K562 (cell line): Measurements from ENCODE around the gene COL13A1. TPM values are rescaled to one million over a fixed set of nuclear protein-coding genes. Genes with fewer than 3 reads are reported as not detected.

Experiments used
- ATAC-seq: fragments of 200-7000 bp; cut with Tn5 transposase; 3 replicates; pipeline ENCODE4 v1.9.1; 2020; ENCODE audit warnings: moderate library complexity
- BruUV-seq: library from RNA; stranded (reverse); fragments of 400-500 nt; replicated peaks from 2 replicates; lab custom pipeline; 2021; lab: Mats Ljungman, UMichigan
- CTCF ChIA-PET: fragments of 300-600 bp; formaldehyde crosslinking; extraction: SDS; loops from one replicate; lab custom pipeline; 2021; ENCODE audit warnings: low intra/inter-chr PET ratio; lab: Yijun Ruan, JAX
- POLR2A ChIA-PET: fragments of 300-600, 350-650 bp; sonication (Branson Sonifier 250); formaldehyde crosslinking; extraction: SDS; loops from one replicate; lab custom pipeline; 2021; ENCODE audit warnings: antibody characterized with exemption, inconsistent platforms; lab: Yijun Ruan, JAX
- DNase-seq, 4 experiments: peaks; one replicate each; pipeline versions ENCODE4 v3.0.0 to v3.0.0-alpha.2; 2011 to 2018; ENCODE audit warnings: low spot score in 3 of 4, mixed read lengths in 3 of 4; ENCODE audit errors: extremely low read depth in 1 of 4
- FAIRE-seq: peaks from 2 replicates; lab custom pipeline; 2011; peaks lifted over from hg19 to GRCh38; lab: Jason Lieb, UNC
- H2AFZ ChIP-seq: 2 replicates; pipeline ENCODE4 v1.6.0; 2011; ENCODE audit warnings: low read depth, low read length, control low read depth, inconsistent platforms
- H3K27ac ChIP-seq: fragments of 200-600 bp; 3 replicates; pipeline ENCODE4 v1.8.0; 2011; ENCODE audit warnings: low read depth, mild to moderate bottlenecking, control low read depth, inconsistent platforms, low read length, moderate library complexity, mixed read lengths; ENCODE audit errors: extremely low read depth
- H3K27me3 ChIP-seq, 2 experiments: fragments of 300-600 bp in 1 of 2; 2 replicates in 1 of 2; 3 replicates in 1 of 2; pipeline versions ENCODE4 v1.6.0 to v1.8.0; 2011; ENCODE audit warnings: inconsistent platforms in 2 of 2, low read length in 2 of 2, mild to moderate bottlenecking in 1 of 2, mixed read lengths in 1 of 2, moderate library complexity in 1 of 2; ENCODE audit not compliant: control insufficient read depth in 2 of 2, insufficient read depth in 2 of 2
- H3K36me3 ChIP-seq: fragments of 300-600 bp; 3 replicates; pipeline ENCODE4 v1.8.0; 2011; ENCODE audit warnings: mild to moderate bottlenecking, low read length, inconsistent platforms; ENCODE audit not compliant: control insufficient read depth, insufficient read depth
- H3K4me1 ChIP-seq, 2 experiments: fragments of 200-600 bp in 1 of 2; replicated peaks in 1 of 2; 2 replicates in 1 of 2; 3 replicates in 1 of 2; pipeline versions ENCODE4 v1.5.1 to v1.8.0; 2011; ENCODE audit warnings: inconsistent platforms in 2 of 2, low read length in 2 of 2, mild to moderate bottlenecking in 1 of 2, mixed read lengths in 1 of 2, moderate library complexity in 1 of 2; ENCODE audit not compliant: control insufficient read depth in 2 of 2, insufficient read depth in 2 of 2
- H3K4me2 ChIP-seq: 2 replicates; pipeline ENCODE4 v1.6.1; 2011; ENCODE audit warnings: low read length, control low read depth, inconsistent platforms, mixed read lengths; ENCODE audit not compliant: insufficient read depth
- H3K4me3 ChIP-seq: fragments of 200-600 bp; sonication (generic), shearing (Covaris generic); 2 replicates; pipeline ENCODE4 v1.5.1; 2016; ENCODE audit warnings: control low read depth, inconsistent platforms
- H3K79me2 ChIP-seq: fragments of 200-600 bp; 3 replicates; pipeline ENCODE4 v1.8.0; 2011; ENCODE audit warnings: low read length, inconsistent platforms; ENCODE audit not compliant: control insufficient read depth, insufficient read depth
- H3K9ac ChIP-seq, 2 experiments: 2 replicates each; pipeline versions ENCODE4 v1.6.0 to v1.6.1; 2011; ENCODE audit warnings: low read depth in 2 of 2, low read length in 2 of 2, control low read depth in 1 of 2, inconsistent platforms in 1 of 2, mild to moderate bottlenecking in 1 of 2, mixed read lengths in 1 of 2; ENCODE audit not compliant: insufficient read depth in 1 of 2
- H3K9me1 ChIP-seq: one replicate; pipeline ENCODE4 v1.6.0; 2011; ENCODE audit warnings: inconsistent platforms, mild to moderate bottlenecking, low read length, moderate library complexity; ENCODE audit not compliant: control insufficient read depth, insufficient read depth
- H3K9me3 ChIP-seq: replicated peaks from 2 replicates; pipeline ENCODE4 v1.5.1; 2011; ENCODE audit warnings: low read depth, low read length, inconsistent platforms; ENCODE audit not compliant: control insufficient read depth, insufficient read depth
- H4K20me1 ChIP-seq: replicated peaks from 2 replicates; pipeline ENCODE4 v1.6.1; 2011; ENCODE audit warnings: low read length, inconsistent platforms, mixed read lengths; ENCODE audit not compliant: control insufficient read depth, insufficient read depth
- ARID2 ChIP-seq: fragments of 450-650 bp; IDR thresholded peaks from 2 replicates; pipeline ENCODE4 v1.6.1; 2017; ENCODE audit warnings: antibody characterized with exemption, mild to moderate bottlenecking
- CBX2 ChIP-seq: fragments of 200-600 bp; sonication (generic); IDR thresholded peaks from one replicate; pipeline ENCODE4 v1.6.1; 2012; ENCODE audit warnings: mild to moderate bottlenecking, low read length, inconsistent platforms; ENCODE audit not compliant: insufficient read depth, poor library complexity, severe bottlenecking
- ELK1 ChIP-seq: sonication (generic); formaldehyde crosslinking; IDR thresholded peaks from 2 replicates; pipeline ENCODE4 v1.8.1; 2022; ENCODE audit warnings: missing genetic modification reagents
- FIP1L1 ChIP-seq: fragments of 200-400 bp; formaldehyde crosslinking; IDR thresholded peaks from 2 replicates; pipeline ENCODE4 v1.6.1; 2018; ENCODE audit warnings: mild to moderate bottlenecking, low read depth, low read length; ENCODE audit not compliant: poor library complexity, severe bottlenecking
- GTF2F1 ChIP-seq: IDR thresholded peaks from 2 replicates; pipeline ENCODE4 v1.6.1; 2011; ENCODE audit warnings: low read depth, low read length, improper control_type of control experiment
- KDM1A ChIP-seq, 2 experiments: fragments of 450-650 bp; IDR thresholded peaks; 2 replicates each; pipeline ENCODE4 v1.6.1; 2016; ENCODE audit warnings: mild to moderate bottlenecking in 2 of 2
- L3MBTL2 ChIP-seq: fragments of 450-650 bp; IDR thresholded peaks from 2 replicates; pipeline ENCODE4 v1.6.1; 2016; ENCODE audit warnings: mild to moderate bottlenecking, moderate library complexity
- PHB2 ChIP-seq: fragments of 450-650 bp; IDR thresholded peaks from 2 replicates; pipeline ENCODE4 v1.6.1; 2017; ENCODE audit warnings: low read depth
- SMAD1 ChIP-seq: fragments of 150-350 bp; IDR thresholded peaks from 2 replicates; pipeline ENCODE4 v1.6.1; 2014; ENCODE audit warnings: low read length, low read depth; ENCODE audit not compliant: partially characterized antibody
- SUPT5H ChIP-seq: fragments of 450-650 bp; IDR thresholded peaks from 2 replicates; pipeline ENCODE4 v1.6.1; 2016
- TOE1 ChIP-seq, 2 experiments: fragments of 450-650 bp in 1 of 2; sonication (generic) in 1 of 2; formaldehyde crosslinking in 1 of 2; IDR thresholded peaks; 2 replicates each; pipeline versions ENCODE4 v1.7.1 to v1.8.0; 2016 to 2022; ENCODE audit warnings: borderline replicate concordance in 2 of 2, mild to moderate bottlenecking in 2 of 2, antibody characterized with exemption in 1 of 2, inconsistent platforms in 1 of 2, low read depth in 1 of 2, missing genetic modification reagents in 1 of 2, moderate library complexity in 1 of 2
- ZNF121 ChIP-seq: sonication (generic); formaldehyde crosslinking; conservative IDR thresholded peaks from 2 replicates; pipeline ENCODE4 v1.8.0; 2022; ENCODE audit warnings: missing genetic modification reagents
- ZNF3 ChIP-seq: fragments of 250-450 bp; sonication (Bioruptor Pico); IDR thresholded peaks from 2 replicates; pipeline ENCODE4 v1.5.0; 2021; ENCODE audit warnings: mild to moderate bottlenecking, moderate library complexity
- ZNF354B ChIP-seq: fragments of 250-450 bp; sonication (Bioruptor Pico); IDR thresholded peaks from 2 replicates; pipeline ENCODE4 v1.4.0; 2020
- ZNF398 ChIP-seq: fragments of 250-450 bp; sonication (Bioruptor Pico); IDR thresholded peaks from 2 replicates; pipeline ENCODE4 v1.8.0; 2021; ENCODE audit warnings: moderate library complexity, mild to moderate bottlenecking, inconsistent platforms
- WGBS: fragments of 100-300 bp; shearing (Covaris generic); methylation state at CpG from one replicate; pipeline ENCODE4 v1.1.6; 2016; ENCODE audit warnings: low coverage, mixed read lengths; ENCODE audit not compliant: insufficient coverage; ENCODE audit errors: missing lambda C conversion rate; 5-methylcytosine and 5-hydroxymethylcytosine counted together
- in situ Hi-C: fragments of 300-500 bp; cut with MboI; formaldehyde crosslinking; loops from 4 replicates; pipeline ENCODE4 v1.15.0; 2018; ENCODE audit warnings: inconsistent platforms, mixed read lengths
- intact Hi-C: fragments of 100-400 bp; cut with micrococcal nuclease; formaldehyde crosslinking; loops from 2 replicates; pipeline ENCODE4 v1.14.2; 2022
- polyA plus RNA-seq, 8 experiments: library from polyadenylated mRNA; depleted of rRNA in 4 of 8; stranded (reverse) in 5 of 8; unstranded in 3 of 8; fragments of >200 nt; fragmentation: Nextera tagmentation in 2 of 8; fragmentation: Illumina TruSeq in 1 of 8; extraction: Ambion mirVana in 2 of 8; extraction: Trizol in 1 of 8; gene quantifications; 2 replicates each; pipeline versions ENCODE4 v1.2.1 to v1.2.3, GENCODE V29; 2011 to 2014; ENCODE audit warnings: inconsistent platforms in 1 of 8, missing spikeins in 1 of 8
- total RNA-seq, 7 experiments: library from RNA; depleted of rRNA in 6 of 7; stranded (reverse); fragments of >200 nt in 6 of 7; fragmentation: Illumina TruSeq in 2 of 7; extraction: Trizol in 2 of 7; gene quantifications; 2 replicates each; pipeline versions ENCODE4 v1.2.1 to v1.2.3, GENCODE V29; 2011 to 2021; ENCODE audit warnings: low replicate concordance in 1 of 7

The COL13A1 gene
- total and polyA plus RNA-seq, 9 of the 15 experiments (the other 6 are each of a cell fraction or from before 2014, with no cell fraction given): not detected

DNA sequence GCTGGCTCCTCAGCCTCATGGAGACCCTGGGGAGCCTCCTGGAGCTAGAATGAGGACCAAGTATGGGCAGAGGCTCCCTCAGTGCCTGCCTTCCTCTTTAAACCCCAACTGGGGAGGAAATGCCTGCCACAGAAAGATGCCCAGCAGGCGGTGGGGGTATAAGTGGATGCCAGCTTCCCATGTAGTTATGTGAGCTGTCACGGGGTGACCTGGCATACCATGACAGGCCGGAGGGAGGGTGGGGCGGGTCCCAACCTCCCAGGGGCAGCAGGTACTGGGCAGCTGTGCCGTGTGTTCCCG lies 35.0 kb downstream of the COL13A1 start:
- 0% methylated on average over 4 of the region's 6 CpGs for WGBS
- ChIA-PET CTCF (no interaction called here), POLR2A (interaction anchor here (0.6 kb wide), 1 partner anchor 92 kb away, joined by 3 read pairs; no protein-coding TSS in a partner anchor)
- Histone ChIP-seq H4K20me1 (0 out of 2 replicates have a peak, but pooled peaks cover 20% of the 10 kb centered on the region), H3K4me3 (no peak overlapping the region), H2AFZ (no peak overlapping the region), H3K4me1 (no peaks in the 10 kb centered on the region), H3K36me3 (no peaks in the 10 kb centered on the region), H3K9me1 (no peaks in the 10 kb centered on the region), H3K27me3 (peaks cover 7 to 85% of the 10 kb centered on the region in 2 experiments; a peak in 4 of 5 replicates), H3K9ac (no peak overlapping the region), H3K9me3 (no peaks in the 10 kb centered on the region), H3K27ac (no peak overlapping the region), H3K79me2 (no peaks in the 10 kb centered on the region), H3K4me2 (no peak overlapping the region)
- in situ Hi-C loops: no loop called here
- FAIRE-seq (no peak), ATAC-seq (no peak), DNase-seq (no peak)
- no peak for TF ChIP-seq ZNF121
- no peak for TF ChIP-seq FIP1L1
- TF ChIP-seq GTF2F1: no peak
- no peak for TF ChIP-seq ZNF3 (CRISPR knock-in tag)
- no peak for TF ChIP-seq TOE1 (IDR thresholded peaks at IDR 0.05; ENCODE audit: borderline replicate concordance)
- no peak for TF ChIP-seq TOE1 (CRISPR knock-in tag; IDR thresholded peaks at IDR 0.05; ENCODE audit: borderline replicate concordance, low read depth)
- TF ChIP-seq ARID2: no peak
- TF ChIP-seq SMAD1: no peak
- TF ChIP-seq ZNF398 (CRISPR knock-in tag): no peak
- TF ChIP-seq KDM1A (IDR thresholded peaks at IDR 0.05): no peak
- TF ChIP-seq PHB2: no peak
- TF ChIP-seq ZNF354B: no peak
- TF ChIP-seq SUPT5H: no peak
- no peak for TF ChIP-seq CBX2
- TF ChIP-seq ELK1 (CRISPR knock-in tag): no peak
- no peak for TF ChIP-seq L3MBTL2
- intact Hi-C loops: no loop called here
- BruUV-seq: no TSS peak
